B cell (primary cell): ENCODE results near the gene SPRED2.

Source experiments
- EZH2 ChIP-seq: IDR thresholded peaks from 2 replicates; pipeline ENCODE4 v1.6.1; 2012; ENCODE audit warnings: borderline replicate concordance, low read depth, mild to moderate bottlenecking, moderate library complexity, low read length; ENCODE audit not compliant: insufficient read depth, poor library complexity, severe bottlenecking
- TF ChIP-seq, protein P1 (sequence below): fragments of 200-600 bp; IDR thresholded peaks from one replicate; pipeline ENCODE4 v1.8.0; 2022; ENCODE audit warnings: antibody characterized with exemption, mild to moderate bottlenecking

DNA sequence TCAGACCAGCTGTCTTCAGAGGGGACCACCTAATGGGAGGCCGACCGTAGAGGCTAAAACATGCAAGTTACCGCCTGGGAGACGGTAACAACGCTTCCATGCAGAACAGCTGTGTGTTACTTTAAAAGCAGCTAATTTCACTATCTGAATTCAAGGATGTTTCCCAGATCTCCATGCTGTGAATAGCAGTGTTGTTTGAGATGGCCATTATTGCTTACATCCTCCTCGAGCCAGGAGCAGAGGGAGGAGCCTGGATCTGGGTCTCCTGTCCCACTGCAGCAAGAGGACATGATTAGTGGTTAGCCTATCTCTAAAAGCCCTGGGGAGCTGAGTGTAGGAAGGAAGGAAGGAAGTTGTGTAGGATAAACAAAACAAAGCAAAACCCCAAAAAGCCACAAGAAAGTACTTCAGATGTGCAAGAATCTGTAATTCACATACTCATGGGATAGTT lies 153.8 kb downstream of the SPRED2 start:
- TF ChIP-seq, protein P1, sequence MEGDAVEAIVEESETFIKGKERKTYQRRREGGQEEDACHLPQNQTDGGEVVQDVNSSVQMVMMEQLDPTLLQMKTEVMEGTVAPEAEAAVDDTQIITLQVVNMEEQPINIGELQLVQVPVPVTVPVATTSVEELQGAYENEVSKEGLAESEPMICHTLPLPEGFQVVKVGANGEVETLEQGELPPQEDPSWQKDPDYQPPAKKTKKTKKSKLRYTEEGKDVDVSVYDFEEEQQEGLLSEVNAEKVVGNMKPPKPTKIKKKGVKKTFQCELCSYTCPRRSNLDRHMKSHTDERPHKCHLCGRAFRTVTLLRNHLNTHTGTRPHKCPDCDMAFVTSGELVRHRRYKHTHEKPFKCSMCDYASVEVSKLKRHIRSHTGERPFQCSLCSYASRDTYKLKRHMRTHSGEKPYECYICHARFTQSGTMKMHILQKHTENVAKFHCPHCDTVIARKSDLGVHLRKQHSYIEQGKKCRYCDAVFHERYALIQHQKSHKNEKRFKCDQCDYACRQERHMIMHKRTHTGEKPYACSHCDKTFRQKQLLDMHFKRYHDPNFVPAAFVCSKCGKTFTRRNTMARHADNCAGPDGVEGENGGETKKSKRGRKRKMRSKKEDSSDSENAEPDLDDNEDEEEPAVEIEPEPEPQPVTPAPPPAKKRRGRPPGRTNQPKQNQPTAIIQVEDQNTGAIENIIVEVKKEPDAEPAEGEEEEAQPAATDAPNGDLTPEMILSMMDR, result no peak
- TF ChIP-seq EZH2, result no peak
